DND-41 (cell line): ENCODE results near the gene ATF7IP.

Source experiments
- CTCF ChIP-seq: IDR thresholded peaks from 2 replicates; pipeline ENCODE4 v1.5.1; 2012; ENCODE audit warnings: borderline replicate concordance, low read length, moderate library complexity, mild to moderate bottlenecking; ENCODE audit not compliant: poor library complexity, severe bottlenecking; ENCODE audit errors: extremely low read depth
- EZH2 ChIP-seq: IDR thresholded peaks from 3 replicates; pipeline ENCODE4 v1.6.1; 2012; ENCODE audit warnings: borderline replicate concordance, low read depth, mild to moderate bottlenecking, moderate library complexity, low read length, inconsistent platforms; ENCODE audit not compliant: severe bottlenecking

GRCh38 chr12:14403711-14404196 lies 38.3 kb downstream of the ATF7IP start:
- TF ChIP-seq CTCF, result no peak
- TF ChIP-seq EZH2, result no peak
